ENCODE data around the gene SPAG8. TPM values are rescaled to one million over a fixed set of nuclear protein-coding genes. Genes with fewer than 3 reads are reported as not detected.

Gene SPAG8
- total and polyA plus RNA-seq, 10 of the 15 experiments (the other 5 are each of a cell fraction or from before 2014, with no cell fraction given): 0.40 to 1.1 (median 0.72) TPM

- peak; percentile 55; the same call in 1 of the 2 replicates for TF ChIP-seq IRF5 (IDR thresholded peaks at IDR 0.05; ENCODE audit: borderline replicate concordance)
- peak; percentile 90; the same call in 1 of the 2 replicates for TF ChIP-seq TARDBP (IDR thresholded peaks at IDR 0.05; ENCODE audit: borderline replicate concordance)
- peak; percentile 92 for TF ChIP-seq YY1 (IDR thresholded peaks at IDR 0.05; ENCODE audit: low read depth, low read length)
- TF ChIP-seq STAT3 (IDR thresholded peaks at IDR 0.05; ENCODE audit: low read depth, low read length): no peak
- TF ChIP-seq ZNF24 (IDR thresholded peaks at IDR 0.05): peak; percentile 73
- peak; percentile 92 for TF ChIP-seq MXI1 (IDR thresholded peaks at IDR 0.05; ENCODE audit: low read depth, low read length)
- peak; percentile 51 for TF ChIP-seq SP1 (IDR thresholded peaks at IDR 0.05; ENCODE audit: low read depth, low read length)
- TF ChIP-seq RELB (IDR thresholded peaks at IDR 0.05; ENCODE audit: low read depth): peak; percentile 66; the same call in 1 of the 2 replicates
- TF ChIP-seq HDGF (IDR thresholded peaks at IDR 0.05): 0 out of 2 replicates have a peak, but pooled peaks have one; percentile 65
- TF ChIP-seq HCFC1 (IDR thresholded peaks at IDR 0.05; ENCODE audit: low read length): peak; percentile 97
- peak; percentile 83 for TF ChIP-seq ELK1 (IDR thresholded peaks at IDR 0.05; ENCODE audit: low read depth, low read length)
- peak; percentile 90; the same call in 1 of the 2 replicates for TF ChIP-seq WRNIP1 (IDR thresholded peaks at IDR 0.05; ENCODE audit: borderline replicate concordance, low read depth, low read length)
- TF ChIP-seq NKRF (conservative IDR thresholded peaks at IDR 0.05): peak; percentile 94
- peak; percentile 36 for TF ChIP-seq MEF2B (IDR thresholded peaks at IDR 0.05; ENCODE audit: partially characterized antibody, poor library complexity, severe bottlenecking)
- peak; percentile 90 for TF ChIP-seq SIX5 (IDR thresholded peaks at IDR 0.05; ENCODE audit: low read depth, low read length, severe bottlenecking)
- TF ChIP-seq HSF1 (IDR thresholded peaks at IDR 0.05; ENCODE audit: low read depth, low read length): peak; percentile 46; the same call in 1 of the 2 replicates
- TF ChIP-seq ZBTB11 (CRISPR knock-in tag; IDR thresholded peaks at IDR 0.05): peak; percentile 93
- 0 out of 2 replicates have a peak, but pooled peaks have one; percentile 61 for TF ChIP-seq IRF4 (IDR thresholded peaks at IDR 0.05; ENCODE audit: low read depth, low read length)
- peak; percentile 54; the same call in 1 of the 2 replicates for TF ChIP-seq TAF1 (IDR thresholded peaks at IDR 0.05; ENCODE audit: borderline replicate concordance, low read depth, low read length)
Measured at GRCh38 chr9:35812025-35812602, at the start of gene SPAG8 (continued).

Data from GM12878 (cell line).